Trophoblast cell (in vitro differentiated cells and primary cell): ENCODE data around the gene OTOR.

Source experiments
- DNase-seq, 2 donors: peaks; one replicate each; pipeline ENCODE4 v3.0.0-alpha.2; 2016
- H2AFZ ChIP-seq: 2 replicates; pipeline ENCODE4 v1.6.1; 2013; ENCODE audit warnings: low read length, moderate library complexity, mild to moderate bottlenecking; ENCODE audit not compliant: insufficient read depth, poor library complexity
- H2AK5ac ChIP-seq: 2 replicates; pipeline ENCODE4 v1.6.1; 2013; ENCODE audit warnings: mild to moderate bottlenecking, low read length
- H2BK120ac ChIP-seq: 2 replicates; pipeline ENCODE4 v1.6.1; 2013; ENCODE audit warnings: low read length, mild to moderate bottlenecking, moderate library complexity; ENCODE audit not compliant: insufficient read depth, poor library complexity
- H2BK12ac ChIP-seq: 2 replicates; pipeline ENCODE4 v1.6.1; 2013; ENCODE audit warnings: mild to moderate bottlenecking, low read length, moderate library complexity
- H2BK5ac ChIP-seq: 2 replicates; pipeline ENCODE4 v1.6.1; 2013; ENCODE audit warnings: low read length, low read depth, moderate library complexity, mild to moderate bottlenecking; ENCODE audit not compliant: poor library complexity
- H3K14ac ChIP-seq: 2 replicates; pipeline ENCODE4 v1.6.1; 2013; ENCODE audit warnings: mild to moderate bottlenecking, low read length
- H3K18ac ChIP-seq: 2 replicates; pipeline ENCODE4 v1.6.1; 2013; ENCODE audit warnings: mild to moderate bottlenecking, low read length
- H3K23ac ChIP-seq: 2 replicates; pipeline ENCODE4 v1.6.1; 2013; ENCODE audit warnings: low read length
- H3K27ac ChIP-seq: 2 replicates; pipeline ENCODE4 v1.5.1; 2013; ENCODE audit warnings: low read depth, mild to moderate bottlenecking, inconsistent platforms, low read length, moderate library complexity
- H3K27me3 ChIP-seq: 2 replicates; pipeline ENCODE4 v1.6.1; 2013; ENCODE audit warnings: inconsistent platforms, mild to moderate bottlenecking, low read length, moderate library complexity; ENCODE audit not compliant: insufficient read depth
- H3K36me3 ChIP-seq, 2 experiments: 1 replicate in 1 of 2; 2 replicates in 1 of 2; pipeline ENCODE4 v1.6.1; 2013; ENCODE audit warnings: low read length in 2 of 2, mild to moderate bottlenecking in 2 of 2, moderate library complexity in 1 of 2; ENCODE audit not compliant: insufficient read depth in 2 of 2, control insufficient read depth in 1 of 2
- H3K4ac ChIP-seq: 2 replicates; pipeline ENCODE4 v1.6.1; 2013; ENCODE audit warnings: low read depth, mild to moderate bottlenecking, low read length, moderate library complexity
- H3K4me1 ChIP-seq, 2 experiments: 1 replicate in 1 of 2; 2 replicates in 1 of 2; pipeline ENCODE4 v1.6.1; 2013; ENCODE audit warnings: low read length in 2 of 2, mild to moderate bottlenecking in 2 of 2, moderate library complexity in 1 of 2; ENCODE audit not compliant: insufficient read depth in 2 of 2, control insufficient read depth in 1 of 2
- H3K4me2 ChIP-seq: 2 replicates; pipeline ENCODE4 v1.6.1; 2013; ENCODE audit warnings: inconsistent platforms, mild to moderate bottlenecking, low read length, moderate library complexity
- H3K4me3 ChIP-seq: 2 replicates; pipeline ENCODE4 v1.5.1; 2013; ENCODE audit warnings: mild to moderate bottlenecking, low read depth, low read length, inconsistent platforms
- H3K79me1 ChIP-seq: one replicate; pipeline ENCODE4 v1.6.1; 2013; ENCODE audit warnings: low read length
- H3K79me2 ChIP-seq: 2 replicates; pipeline ENCODE4 v1.6.1; 2013; ENCODE audit warnings: low read length, mild to moderate bottlenecking; ENCODE audit not compliant: control insufficient read depth, insufficient read depth, poor library complexity
- H3K9ac ChIP-seq: 2 replicates; pipeline ENCODE4 v1.6.1; 2013; ENCODE audit warnings: mild to moderate bottlenecking, low read length
- H3K9me3 ChIP-seq: 2 replicates; pipeline ENCODE4 v1.6.1; 2013; ENCODE audit warnings: low read depth, mild to moderate bottlenecking, control low read depth, inconsistent platforms, low read length; ENCODE audit not compliant: insufficient read depth
- H4K12ac ChIP-seq: 2 replicates; pipeline ENCODE4 v1.6.1; 2013; ENCODE audit warnings: low read depth, mild to moderate bottlenecking, low read length, moderate library complexity
- H4K8ac ChIP-seq: 2 replicates; pipeline ENCODE4 v1.6.1; 2013; ENCODE audit warnings: low read depth, mild to moderate bottlenecking, low read length, moderate library complexity
- H4K91ac ChIP-seq: one replicate; pipeline ENCODE4 v1.6.1; 2013; ENCODE audit warnings: low read depth, mild to moderate bottlenecking, low read length, moderate library complexity
- WGBS: extraction: QIAGEN DNeasy Blood & Tissue Kit; methylation state at CpG from one replicate; pipeline ENCODE4 v1.1.7; 2013; ENCODE audit warnings: missing lambda C conversion rate; ENCODE audit not compliant: insufficient read length, insufficient coverage; ENCODE audit errors: extremely low coverage; 5-methylcytosine and 5-hydroxymethylcytosine counted together

OTOR gene

DNA sequence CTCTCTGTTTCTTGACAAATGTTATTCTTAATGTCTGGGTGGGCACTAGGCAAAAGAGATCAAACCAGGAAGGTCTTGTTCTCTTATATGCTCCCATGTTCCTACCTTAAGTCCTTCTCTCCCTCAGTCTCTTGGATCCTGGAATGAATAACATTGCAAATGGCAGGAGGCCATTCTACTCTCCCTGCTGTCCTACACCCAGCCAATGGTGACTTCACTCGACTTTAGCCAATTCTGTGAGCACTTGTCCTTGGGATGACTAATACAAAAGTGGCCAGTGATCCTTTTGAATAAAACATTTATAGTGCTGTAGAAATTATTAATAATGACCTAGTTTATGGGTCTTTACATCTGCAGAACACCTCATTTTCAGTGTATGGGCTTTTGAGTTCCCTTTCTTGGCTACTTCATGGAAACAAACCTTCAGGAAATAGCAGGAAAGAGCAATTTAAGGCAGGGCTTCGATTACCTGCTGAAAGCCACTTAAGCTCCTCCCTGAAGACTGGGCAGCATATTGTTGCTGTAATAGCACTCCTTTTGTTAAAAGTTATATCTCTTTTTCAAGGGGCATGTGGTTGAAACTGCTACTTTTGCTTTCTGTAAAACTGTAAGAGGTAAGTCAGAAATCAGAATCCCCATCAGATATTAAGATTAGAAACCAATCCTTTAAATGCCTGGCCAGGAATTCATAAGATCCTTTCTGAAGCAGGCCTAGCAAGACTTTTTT lies 10.5 kb downstream of the OTOR start:
- peaks cover 3 to 8% of the 10 kb centered on the region in 2 experiments for H3K4me1 ChIP-seq
- no peak overlapping the region for H3K18ac ChIP-seq
- H3K27ac ChIP-seq: peak overlapping the region; percentile 75
- H2BK120ac ChIP-seq: no peak overlapping the region
- H3K14ac ChIP-seq: no peak overlapping the region
- no peaks in the 10 kb centered on the region for H3K79me2 ChIP-seq
- H3K23ac ChIP-seq: no peak overlapping the region
- H3K4ac ChIP-seq: no peak overlapping the region
- no peak overlapping the region for H3K9ac ChIP-seq
- no peak overlapping the region for H4K8ac ChIP-seq
- H2AK5ac ChIP-seq: no peak overlapping the region
- peaks cover 5% of the 10 kb centered on the region for H3K9me3 ChIP-seq
- H3K27me3 ChIP-seq: no peaks in the 10 kb centered on the region
- no CpG with 5 or more reads among the region's 2 CpGs for WGBS
- H4K12ac ChIP-seq: no peak overlapping the region
- DNase-seq: no peak
- no peak overlapping the region for H2AFZ ChIP-seq
- no peak overlapping the region for H3K4me2 ChIP-seq
- peaks cover 15% of the 10 kb centered on the region for H3K79me1 ChIP-seq
- no peak overlapping the region for H2BK5ac ChIP-seq
- peak overlapping the region; percentile 1 for H2BK12ac ChIP-seq
- no peak overlapping the region for H3K4me3 ChIP-seq
- H4K91ac ChIP-seq: peak overlapping the region; percentile 1
- H3K36me3 ChIP-seq: no peaks in the 10 kb centered on the region

- H3K27me3 ChIP-seq: no peaks in the 10 kb centered on the region
- DNase-seq: no peak
- no peak overlapping the region for H3K4me3 ChIP-seq
- H3K4me2 ChIP-seq: no peak overlapping the region
- no peak overlapping the region for H4K8ac ChIP-seq
- H3K36me3 ChIP-seq: no peaks in the 10 kb centered on the region
- H2BK12ac ChIP-seq: no peak overlapping the region
- no peak overlapping the region for H2BK5ac ChIP-seq
- H3K4me1 ChIP-seq: peaks cover 3 to 8% of the 10 kb centered on the region in 2 experiments
- no peak overlapping the region for H3K14ac ChIP-seq
- no CpG with 5 or more reads among the region's 1 CpG for WGBS
- no peak overlapping the region for H4K12ac ChIP-seq
- peak overlapping the region; percentile 75 for H3K27ac ChIP-seq
- no peaks in the 10 kb centered on the region for H3K79me2 ChIP-seq
- no peak overlapping the region for H2BK120ac ChIP-seq
- no peak overlapping the region for H3K4ac ChIP-seq
- H2AFZ ChIP-seq: no peak overlapping the region
- no peak overlapping the region for H2AK5ac ChIP-seq
- H3K9me3 ChIP-seq: peaks cover 5% of the 10 kb centered on the region
- no peak overlapping the region for H3K18ac ChIP-seq
- H3K79me1 ChIP-seq: peaks cover 15% of the 10 kb centered on the region
- no peak overlapping the region for H3K23ac ChIP-seq
- H4K91ac ChIP-seq: no peak overlapping the region
- no peak overlapping the region for H3K9ac ChIP-seq
Measured at GRCh38 chr20:16759181-16759563, 11.0 kb downstream of the OTOR start.

DNA sequence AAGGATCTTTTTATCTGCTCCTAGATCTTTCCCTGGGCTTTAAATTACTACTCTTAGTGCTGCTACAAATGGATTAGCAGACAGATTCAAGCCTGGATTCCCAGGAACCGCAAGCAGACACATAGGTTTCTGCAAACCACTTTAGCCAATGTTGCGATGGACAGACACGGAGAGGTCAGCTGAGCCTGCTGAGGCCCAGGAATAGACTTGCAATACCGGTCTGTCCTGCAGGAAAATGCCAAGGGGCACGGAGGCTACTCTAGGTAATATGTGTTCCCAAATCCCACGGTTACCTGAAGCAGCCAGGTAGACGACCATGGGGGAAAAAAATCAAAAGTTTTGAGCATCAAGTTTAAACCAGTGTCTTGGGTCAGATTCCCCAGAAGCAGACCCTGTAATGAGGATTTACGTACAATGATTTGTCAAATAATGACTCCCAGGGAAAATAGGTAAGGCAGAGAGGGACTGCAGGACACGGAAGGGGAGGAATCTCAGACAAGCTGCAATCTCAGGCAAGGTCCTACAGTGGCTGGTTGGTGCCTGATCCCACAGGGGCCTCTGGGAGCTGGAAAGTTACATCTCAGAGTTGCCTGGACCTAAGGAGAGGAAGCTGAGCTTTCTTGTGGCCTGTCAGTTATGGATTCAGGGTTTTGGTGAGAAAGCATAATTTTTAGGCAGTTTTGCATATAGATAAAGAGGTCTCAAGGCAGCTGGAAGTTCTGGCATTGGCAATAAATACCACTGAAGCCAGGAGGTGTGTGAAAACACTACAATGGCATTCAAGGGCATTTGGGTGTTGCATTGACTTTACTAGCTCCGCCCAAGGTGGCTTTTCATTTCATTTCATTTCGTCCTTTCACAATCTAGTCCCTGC lies 12.5 kb downstream of the OTOR start:
- Histone ChIP-seq H3K4me3 (no peak overlapping the region), H3K36me3 (no peaks in the 10 kb centered on the region), H3K9ac (no peak overlapping the region), H2AFZ (peak overlapping the region; percentile 61), H4K91ac (peak overlapping the region; percentile 93), H3K79me2 (no peaks in the 10 kb centered on the region), H3K27ac (peak overlapping the region; percentile 92), H3K4me1 (peaks cover 3 to 8% of the 10 kb centered on the region in 2 experiments), H4K12ac (no peak overlapping the region), H2BK5ac (peak overlapping the region; percentile 77), H4K8ac (peak overlapping the region; percentile 52), H2BK120ac (peak overlapping the region; percentile 86), H2BK12ac (peak overlapping the region; percentile 55), H3K27me3 (no peaks in the 10 kb centered on the region), H3K23ac (no peak overlapping the region), H3K4me2 (peak overlapping the region; percentile 74), H3K4ac (peak overlapping the region; percentile 26), H3K79me1 (peaks cover 15% of the 10 kb centered on the region), H3K18ac (peak overlapping the region; percentile 45), H3K14ac (peak overlapping the region; percentile 57), H2AK5ac (no peak overlapping the region), H3K9me3 (peaks cover 1% of the 10 kb centered on the region)
- peak; percentile 66 to 82 for DNase-seq
- WGBS: no CpG with 5 or more reads among the region's 11 CpGs

DNA sequence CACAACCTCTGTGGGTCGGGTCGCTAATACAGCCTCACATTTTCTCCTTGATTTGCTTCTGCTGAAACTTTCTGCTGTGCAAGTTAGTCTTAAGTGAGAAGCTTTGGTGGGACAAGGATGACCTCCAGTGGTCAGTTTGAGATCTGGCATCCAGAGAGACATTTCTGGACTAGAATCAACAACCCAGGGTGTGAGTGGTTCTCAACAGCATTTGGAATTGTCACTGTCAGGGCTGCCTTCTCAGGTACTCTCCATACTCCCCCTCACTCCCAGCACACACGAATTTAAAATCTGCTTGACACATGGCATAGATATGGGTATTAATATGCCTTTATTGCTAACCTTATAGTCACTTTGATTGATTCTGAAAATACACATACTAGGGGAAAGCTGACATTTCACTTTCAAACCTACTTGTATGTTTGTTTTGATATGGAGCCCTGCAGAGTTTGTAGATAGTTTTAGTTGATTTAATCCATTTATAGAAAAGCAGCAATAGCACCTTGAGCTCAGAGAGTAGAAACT lies 13.2 kb downstream of the OTOR start:
- H3K27me3 ChIP-seq: no peaks in the 10 kb centered on the region
- H3K9ac ChIP-seq: no peak overlapping the region
- no CpG with 5 or more reads among the region's 3 CpGs for WGBS

More for the DNA sequence above, 13.2 kb downstream of the OTOR start:
- Histone ChIP-seq H3K4ac (peak overlapping the region; percentile 8), H4K91ac (peak overlapping the region; percentile 93), H4K12ac (no peak overlapping the region), H2AFZ (peak overlapping the region; percentile 37), H3K18ac (no peak overlapping the region), H2BK5ac (peak overlapping the region; percentile 77), H4K8ac (peak overlapping the region; percentile 52), H3K4me3 (no peak overlapping the region), H3K4me1 (peaks cover 3 to 8% of the 10 kb centered on the region in 2 experiments), H3K27ac (peak overlapping the region; percentile 92), H3K14ac (no peak overlapping the region), H3K4me2 (peak overlapping the region; percentile 74), H3K9me3 (no peaks in the 10 kb centered on the region), H2AK5ac (no peak overlapping the region), H3K23ac (no peak overlapping the region), H3K79me2 (no peaks in the 10 kb centered on the region), H3K36me3 (no peaks in the 10 kb centered on the region), H2BK120ac (peak overlapping the region; percentile 86), H3K79me1 (peaks cover 15% of the 10 kb centered on the region), H2BK12ac (peak overlapping the region; percentile 55)
- peak; percentile 53 to 85 for DNase-seq
